Activated B cell treated with CpG ODN at 0.5 μM for 24 hours (primary cell): ENCODE results near the gene TFCP2. TPM values are rescaled to one million over a fixed set of nuclear protein-coding genes. Genes with fewer than 3 reads are reported as not detected.

Experiments
- ATAC-seq: fragments of 200-7000 bp; cut with Tn5 transposase; one replicate; pipeline ENCODE4 v1.10.0; 2021; ENCODE audit warnings: low read depth, mild to moderate bottlenecking, moderate library complexity
- CTCF ChIA-PET: fragments of 350-600 bp; sonication (Branson Sonifier 250); formaldehyde crosslinking; loops from one replicate; lab custom pipeline; 2021; ENCODE audit warnings: antibody characterized with exemption; lab: Charles Lee
- POLR2A ChIA-PET: fragments of 350-600 bp; sonication (Branson Sonifier 250); formaldehyde crosslinking; loops from one replicate; lab custom pipeline; 2021; ENCODE audit warnings: antibody characterized with exemption; lab: Charles Lee
- DNase-seq: peaks from one replicate; pipeline ENCODE4 v3.0.0; 2022
- H3K27ac Mint-ChIP-seq: one replicate; pipeline ENCODE4 v1.8.0; 2020; ENCODE audit warnings: mixed read lengths
- H3K27me3 Mint-ChIP-seq: one replicate; pipeline ENCODE4 v1.8.0; 2021; ENCODE audit warnings: mixed read lengths
- H3K36me3 Mint-ChIP-seq: one replicate; pipeline ENCODE4 v1.8.0; 2021; ENCODE audit warnings: low read depth, mixed read lengths
- H3K4me1 Mint-ChIP-seq: one replicate; pipeline ENCODE4 v1.8.0; 2021; ENCODE audit warnings: mixed read lengths
- H3K4me3 Mint-ChIP-seq: one replicate; pipeline ENCODE4 v1.8.0; 2020; ENCODE audit warnings: mild to moderate bottlenecking, mixed read lengths
- H3K9me3 Mint-ChIP-seq: one replicate; pipeline ENCODE4 v1.8.0; 2020; ENCODE audit warnings: mixed read lengths
- CTCF ChIP-seq: fragments of 200-600 bp; IDR thresholded peaks from one replicate; pipeline ENCODE4 v1.8.0; 2022; ENCODE audit warnings: antibody characterized with exemption, mild to moderate bottlenecking
- intact Hi-C: fragments of 100-400 bp; cut with micrococcal nuclease; formaldehyde crosslinking; loops from one replicate; pipeline ENCODE4 v1.15.1; 2024
- total RNA-seq: library from RNA; stranded (reverse); gene quantifications from 2 replicates; pipeline ENCODE4 v1.2.3, GENCODE V29; 2022

The TFCP2 gene
- total RNA-seq, 1 donor from 2014 or later, result 36.7 TPM

DNA sequence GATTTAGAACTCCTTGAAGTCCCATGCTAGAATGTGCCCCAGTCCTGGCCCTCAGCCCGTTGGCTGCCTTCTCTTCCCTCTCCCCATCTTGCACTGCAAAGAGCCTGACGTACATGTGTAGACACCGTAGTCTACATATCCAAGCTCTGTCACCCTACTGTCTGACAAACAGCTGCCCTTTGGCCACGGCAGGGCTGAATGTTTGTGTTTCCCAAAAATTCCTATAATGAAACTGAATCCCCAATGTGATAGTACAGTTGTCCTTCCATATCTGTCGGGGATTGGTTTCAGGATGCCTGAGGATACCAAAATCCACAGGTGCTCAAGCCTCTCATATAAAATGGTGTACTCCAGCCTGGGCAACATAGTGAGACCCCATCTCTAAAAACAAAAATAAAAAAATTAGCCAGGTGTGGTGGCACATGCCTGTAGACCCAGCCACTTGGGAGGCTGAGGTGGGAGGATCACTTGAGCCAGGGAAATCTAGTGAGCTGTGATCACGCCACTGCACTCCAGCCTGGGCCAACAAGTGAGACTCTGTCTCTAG is 12.3 kb upstream of the TFCP2 start:
- Mint-ChIP-seq H3K4me3 (no peak overlapping the region), H3K27me3 (no peaks in the 10 kb centered on the region), H3K27ac (no peak overlapping the region), H3K4me1 (peaks cover 29% of the 10 kb centered on the region), H3K36me3 (peaks cover 10% of the 10 kb centered on the region), H3K9me3 (no peaks in the 10 kb centered on the region)
- intact Hi-C loops, result no loop called here
- POLR2A ChIA-PET, result no interaction called here
- CTCF ChIA-PET, result no interaction called here
- no peak for DNase-seq
- ATAC-seq, result no peak
- TF ChIP-seq CTCF, result no peak

- TF ChIP-seq CTCF, result no peak
- ChIA-PET POLR2A (no interaction called here), CTCF (no interaction called here)
- no peaks in the 10 kb centered on the region for H3K27me3 Mint-ChIP-seq
- H3K36me3 Mint-ChIP-seq, result no peaks in the 10 kb centered on the region
- no peak for DNase-seq
- H3K27ac Mint-ChIP-seq, result no peak overlapping the region
- intact Hi-C loops, result no loop called here
- H3K9me3 Mint-ChIP-seq, result no peaks in the 10 kb centered on the region
- H3K4me3 Mint-ChIP-seq, result no peak overlapping the region
- peaks cover 21% of the 10 kb centered on the region for H3K4me1 Mint-ChIP-seq
- ATAC-seq, result no peak
Observed at GRCh38 chr12:51183816-51184215, 10.9 kb upstream of the TFCP2 start.

GRCh38 chr12:51183349-51183748 is 10.4 kb upstream of the TFCP2 start:
- DNase-seq (no peak), ATAC-seq (no peak)
- Mint-ChIP-seq H3K36me3 (no peaks in the 10 kb centered on the region), H3K4me3 (no peak overlapping the region), H3K4me1 (peaks cover 17% of the 10 kb centered on the region), H3K9me3 (no peaks in the 10 kb centered on the region), H3K27ac (no peak overlapping the region), H3K27me3 (no peaks in the 10 kb centered on the region)
- POLR2A ChIA-PET, result no interaction called here
- CTCF ChIA-PET, result no interaction called here
- intact Hi-C loops, result no loop called here
- TF ChIP-seq CTCF, result no peak

DNA sequence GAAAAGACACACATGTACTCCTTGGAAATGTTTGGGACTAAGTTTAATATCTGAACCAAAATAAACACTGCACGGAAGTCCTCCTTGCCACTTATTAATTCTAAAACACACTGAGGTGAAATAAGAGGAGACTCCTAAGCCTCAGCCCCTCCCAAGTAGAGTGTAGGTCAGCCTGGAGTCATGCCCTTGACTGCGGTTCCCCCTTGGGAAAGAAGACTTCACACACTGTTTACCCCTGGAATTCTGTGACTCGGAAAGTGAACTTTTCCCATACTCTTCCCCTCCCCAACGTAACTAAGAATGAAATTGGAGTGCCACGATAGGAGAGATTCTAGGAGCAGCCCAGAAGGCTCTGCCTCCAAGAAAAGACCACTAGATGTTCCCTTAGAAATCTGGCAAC is 8.6 kb upstream of the TFCP2 start:
- Mint-ChIP-seq H3K27ac (no peak overlapping the region), H3K9me3 (no peaks in the 10 kb centered on the region), H3K27me3 (no peaks in the 10 kb centered on the region), H3K36me3 (no peaks in the 10 kb centered on the region), H3K4me3 (no peak overlapping the region), H3K4me1 (no peaks in the 10 kb centered on the region)
- ChIA-PET CTCF (no interaction called here), POLR2A (no interaction called here)
- DNase-seq (no peak), ATAC-seq (no peak)
- intact Hi-C loops, result no loop called here
- TF ChIP-seq CTCF, result no peak

DNA sequence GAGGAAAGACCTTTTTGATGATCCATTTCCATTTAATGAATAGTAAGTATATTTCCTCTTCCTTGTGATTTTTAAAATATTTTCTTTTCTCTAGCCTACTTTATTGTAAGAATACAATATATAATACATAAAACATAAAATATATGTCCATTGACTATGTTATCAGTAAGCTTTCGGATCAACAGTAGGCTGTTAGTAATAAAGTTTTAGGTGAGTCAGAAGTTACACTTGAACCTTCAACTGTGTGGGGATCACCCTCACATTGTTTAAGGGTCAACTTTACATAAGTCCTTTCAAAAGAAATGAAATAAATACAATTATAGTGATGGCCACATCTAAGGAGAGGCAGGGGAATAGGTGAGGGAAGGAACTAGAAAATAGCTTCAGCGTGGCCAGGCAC is 5.0 kb upstream of the TFCP2 start:
- POLR2A ChIA-PET, result no interaction called here
- H3K4me3 Mint-ChIP-seq, result no peak overlapping the region
- TF ChIP-seq CTCF, result no peak
- no peak overlapping the region for H3K27ac Mint-ChIP-seq
- peaks cover 2% of the 10 kb centered on the region for H3K4me1 Mint-ChIP-seq
- intact Hi-C loops, result no loop called here
- H3K9me3 Mint-ChIP-seq, result no peaks in the 10 kb centered on the region
- DNase-seq, result no peak
- CTCF ChIA-PET, result no interaction called here
- no peaks in the 10 kb centered on the region for H3K27me3 Mint-ChIP-seq
- no peak for ATAC-seq
- H3K36me3 Mint-ChIP-seq, result no peaks in the 10 kb centered on the region
